ENCODE results near the gene AP4B1. TPM values are rescaled to one million over a fixed set of nuclear protein-coding genes. Genes with fewer than 3 reads are reported as not detected.

AP4B1 gene
- total RNA-seq, 1 experiment from 2014 or later = 14.2 TPM

- ChIA-PET POLR2A (no interaction called here), CTCF (no interaction called here)
- DNase-seq (ENCODE audit: low spot score) (no peak), ATAC-seq (no peak)
- peaks cover 7% of the 10 kb centered on the region for H3K4me1 Mint-ChIP-seq
- H3K4me3 Mint-ChIP-seq = no peak overlapping the region
- peaks cover 25% of the 10 kb centered on the region for H3K36me3 Mint-ChIP-seq
- H3K27ac Mint-ChIP-seq = no peak overlapping the region
- H3K27me3 Mint-ChIP-seq (ENCODE audit: low read depth) = no peaks in the 10 kb centered on the region
- no peak for TF ChIP-seq CREB1 (CRISPR knock-in tag; IDR thresholded peaks at IDR 0.05)
- no peak for TF ChIP-seq ESRRA (CRISPR knock-in tag; IDR thresholded peaks at IDR 0.05; ENCODE audit: borderline replicate concordance)
- TF ChIP-seq TCF7 (CRISPR knock-in tag; IDR thresholded peaks at IDR 0.05; ENCODE audit: low read depth) = no peak
- TF ChIP-seq AR (CRISPR knock-in tag; IDR thresholded peaks at IDR 0.05) = no peak
- TF ChIP-seq, protein P1, sequence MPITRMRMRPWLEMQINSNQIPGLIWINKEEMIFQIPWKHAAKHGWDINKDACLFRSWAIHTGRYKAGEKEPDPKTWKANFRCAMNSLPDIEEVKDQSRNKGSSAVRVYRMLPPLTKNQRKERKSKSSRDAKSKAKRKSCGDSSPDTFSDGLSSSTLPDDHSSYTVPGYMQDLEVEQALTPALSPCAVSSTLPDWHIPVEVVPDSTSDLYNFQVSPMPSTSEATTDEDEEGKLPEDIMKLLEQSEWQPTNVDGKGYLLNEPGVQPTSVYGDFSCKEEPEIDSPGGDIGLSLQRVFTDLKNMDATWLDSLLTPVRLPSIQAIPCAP (CRISPR knock-in tag; IDR thresholded peaks at IDR 0.05) = no peak
- no peak for TF ChIP-seq ZNF423 (CRISPR knock-in tag; IDR thresholded peaks at IDR 0.05)
- TF ChIP-seq ZNF317 (CRISPR knock-in tag; IDR thresholded peaks at IDR 0.05; ENCODE audit: borderline replicate concordance, low read depth) = no peak
- no peak for TF ChIP-seq MXD4 (CRISPR knock-in tag; IDR thresholded peaks at IDR 0.05; ENCODE audit: borderline replicate concordance)
- no peak for TF ChIP-seq JAZF1 (CRISPR knock-in tag; IDR thresholded peaks at IDR 0.05)
- TF ChIP-seq NFE2L1 (CRISPR knock-in tag; IDR thresholded peaks at IDR 0.05) = no peak
- no peak for TF ChIP-seq SMAD3 (CRISPR knock-in tag; IDR thresholded peaks at IDR 0.05; ENCODE audit: borderline replicate concordance)
- TF ChIP-seq JUN (CRISPR knock-in tag; IDR thresholded peaks at IDR 0.05) = no peak
- TF ChIP-seq ZNF671 (CRISPR knock-in tag; IDR thresholded peaks at IDR 0.05) = no peak
- TF ChIP-seq SP1 (CRISPR knock-in tag; conservative IDR thresholded peaks at IDR 0.05) = no peak
- TF ChIP-seq NR3C1 (CRISPR knock-in tag; conservative IDR thresholded peaks at IDR 0.05; ENCODE audit: low read depth) = no peak
- TF ChIP-seq TEAD4 (CRISPR knock-in tag; IDR thresholded peaks at IDR 0.05) = no peak
- TF ChIP-seq, protein P2, sequence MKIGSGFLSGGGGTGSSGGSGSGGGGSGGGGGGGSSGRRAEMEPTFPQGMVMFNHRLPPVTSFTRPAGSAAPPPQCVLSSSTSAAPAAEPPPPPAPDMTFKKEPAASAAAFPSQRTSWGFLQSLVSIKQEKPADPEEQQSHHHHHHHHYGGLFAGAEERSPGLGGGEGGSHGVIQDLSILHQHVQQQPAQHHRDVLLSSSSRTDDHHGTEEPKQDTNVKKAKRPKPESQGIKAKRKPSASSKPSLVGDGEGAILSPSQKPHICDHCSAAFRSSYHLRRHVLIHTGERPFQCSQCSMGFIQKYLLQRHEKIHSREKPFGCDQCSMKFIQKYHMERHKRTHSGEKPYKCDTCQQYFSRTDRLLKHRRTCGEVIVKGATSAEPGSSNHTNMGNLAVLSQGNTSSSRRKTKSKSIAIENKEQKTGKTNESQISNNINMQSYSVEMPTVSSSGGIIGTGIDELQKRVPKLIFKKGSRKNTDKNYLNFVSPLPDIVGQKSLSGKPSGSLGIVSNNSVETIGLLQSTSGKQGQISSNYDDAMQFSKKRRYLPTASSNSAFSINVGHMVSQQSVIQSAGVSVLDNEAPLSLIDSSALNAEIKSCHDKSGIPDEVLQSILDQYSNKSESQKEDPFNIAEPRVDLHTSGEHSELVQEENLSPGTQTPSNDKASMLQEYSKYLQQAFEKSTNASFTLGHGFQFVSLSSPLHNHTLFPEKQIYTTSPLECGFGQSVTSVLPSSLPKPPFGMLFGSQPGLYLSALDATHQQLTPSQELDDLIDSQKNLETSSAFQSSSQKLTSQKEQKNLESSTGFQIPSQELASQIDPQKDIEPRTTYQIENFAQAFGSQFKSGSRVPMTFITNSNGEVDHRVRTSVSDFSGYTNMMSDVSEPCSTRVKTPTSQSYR (CRISPR knock-in tag; IDR thresholded peaks at IDR 0.05) = no peak
- no peak for TF ChIP-seq ZNF425 (CRISPR knock-in tag; conservative IDR thresholded peaks at IDR 0.05)
- no peaks in the 10 kb centered on the region for H3K9me3 Mint-ChIP-seq
Observed at GRCh38 chr1:113901191-113901590, 3.4 kb downstream of the AP4B1 start.

DNA sequence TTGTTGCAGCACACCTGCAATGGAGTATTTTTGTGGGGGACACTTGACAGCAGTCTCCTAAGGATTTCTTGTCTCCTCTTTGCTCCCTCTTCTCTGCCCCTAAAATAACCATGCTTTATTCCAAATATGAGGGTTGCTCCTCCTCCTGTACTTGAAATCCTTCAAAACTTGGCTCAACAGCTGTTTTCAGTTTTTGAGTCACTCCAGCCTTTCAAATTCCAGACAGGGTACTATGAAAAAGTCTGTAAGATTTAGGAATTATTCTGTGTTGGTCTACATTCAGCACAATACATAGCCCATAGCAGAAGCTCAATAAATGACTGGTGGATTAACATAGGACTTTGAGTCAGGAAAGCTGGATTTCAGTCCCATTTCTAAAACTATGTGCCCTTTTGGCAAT, 5.5 kb downstream of the AP4B1 start:
- Mint-ChIP-seq H3K4me3 (no peak overlapping the region), H3K36me3 (peaks cover 25% of the 10 kb centered on the region), H3K27me3 (ENCODE audit: low read depth) (no peaks in the 10 kb centered on the region), H3K27ac (no peak overlapping the region), H3K9me3 (no peaks in the 10 kb centered on the region), H3K4me1 (peaks cover 4% of the 10 kb centered on the region)
- ChIA-PET POLR2A (no interaction called here), CTCF (no interaction called here)
- ATAC-seq (no peak), DNase-seq (ENCODE audit: low spot score) (no peak)
- TF ChIP-seq ATF3 (CRISPR knock-in tag; conservative IDR thresholded peaks at IDR 0.05) (no peak), FOXJ3 (CRISPR knock-in tag; IDR thresholded peaks at IDR 0.05; ENCODE audit: borderline replicate concordance) (no peak), NR1H2 (CRISPR knock-in tag; IDR thresholded peaks at IDR 0.05) (no peak), JAZF1 (CRISPR knock-in tag; IDR thresholded peaks at IDR 0.05) (no peak), PRDM15 (CRISPR knock-in tag; IDR thresholded peaks at IDR 0.05) (no peak), ETV6 (CRISPR knock-in tag; IDR thresholded peaks at IDR 0.05) (no peak)
- TF ChIP-seq, protein P3, sequence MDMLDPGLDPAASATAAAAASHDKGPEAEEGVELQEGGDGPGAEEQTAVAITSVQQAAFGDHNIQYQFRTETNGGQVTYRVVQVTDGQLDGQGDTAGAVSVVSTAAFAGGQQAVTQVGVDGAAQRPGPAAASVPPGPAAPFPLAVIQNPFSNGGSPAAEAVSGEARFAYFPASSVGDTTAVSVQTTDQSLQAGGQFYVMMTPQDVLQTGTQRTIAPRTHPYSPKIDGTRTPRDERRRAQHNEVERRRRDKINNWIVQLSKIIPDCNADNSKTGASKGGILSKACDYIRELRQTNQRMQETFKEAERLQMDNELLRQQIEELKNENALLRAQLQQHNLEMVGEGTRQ (CRISPR knock-in tag; IDR thresholded peaks at IDR 0.05) = no peak
